Islet of Langerhans (tissue), 1 donor: Measurements from ENCODE around the gene GGACT.
A peak's percentile ranks its signal among the peaks of the same experiment; 100 is the strongest.
"Not testable (repeated sequence)": the region's sequence is repeated elsewhere in the genome, so short reads cannot be mapped to it uniquely, and the experiment has no call there.

Experiments
- FAIRE-seq: peaks from one replicate; lab custom pipeline; 2011; peaks lifted over from hg19 to GRCh38; lab: Jason Lieb, UNC

GGACT gene

GRCh38 chr13:100529666-100530377, 58.8 kb downstream of the GGACT start:
- FAIRE-seq = no peak

GRCh38 chr13:100528820-100529219, 59.8 kb downstream of the GGACT start:
- FAIRE-seq = no peak

GRCh38 chr13:100528353-100528752, 60.2 kb downstream of the GGACT start:
- FAIRE-seq = no peak

- FAIRE-seq = no peak
Observed at GRCh38 chr13:100527644-100528043, 60.9 kb downstream of the GGACT start.

- no peak for FAIRE-seq
Observed at GRCh38 chr13:100526318-100527000, 62.1 kb downstream of the GGACT start.

GRCh38 chr13:100525453-100526317, 62.9 kb downstream of the GGACT start:
- no peak for FAIRE-seq

- FAIRE-seq = not testable (repeated sequence)
Observed at GRCh38 chr13:100524688-100525087, 63.9 kb downstream of the GGACT start.

- no peak for FAIRE-seq
Observed at GRCh38 chr13:100523981-100524386, 64.6 kb downstream of the GGACT start.

GRCh38 chr13:100523411-100523810, 65.2 kb downstream of the GGACT start:
- FAIRE-seq = no peak

- FAIRE-seq = no peak
Observed at GRCh38 chr13:100522618-100523309, 65.8 kb downstream of the GGACT start.

GRCh38 chr13:100521851-100522617, 66.6 kb downstream of the GGACT start:
- FAIRE-seq = no peak

- no peak for FAIRE-seq
Observed at GRCh38 chr13:100520936-100521850, 67.4 kb downstream of the GGACT start.

- FAIRE-seq = no peak
Observed at GRCh38 chr13:100519626-100520025, 69.0 kb downstream of the GGACT start.

GRCh38 chr13:100518394-100519062, 70.1 kb downstream of the GGACT start:
- no peak for FAIRE-seq

- FAIRE-seq = no peak
Observed at GRCh38 chr13:100517728-100518127, 70.9 kb downstream of the GGACT start.

- FAIRE-seq = no peak
Observed at GRCh38 chr13:100517135-100517534, 71.5 kb downstream of the GGACT start.

GRCh38 chr13:100515410-100515800, 73.2 kb downstream of the GGACT start:
- no peak for FAIRE-seq

GRCh38 chr13:100514788-100515409, 73.7 kb downstream of the GGACT start:
- FAIRE-seq = peak; percentile 97

- FAIRE-seq = no peak
Observed at GRCh38 chr13:100513987-100514670, 74.5 kb downstream of the GGACT start.
